HepG2 (cell line): ENCODE results near the gene CNOT8. TPM values are rescaled to one million over a fixed set of nuclear protein-coding genes. Genes with fewer than 3 reads are reported as not detected.

ENCODE experiments used
- DPF2 ChIP-seq: sonication (generic); formaldehyde crosslinking; IDR thresholded peaks from 2 replicates; pipeline ENCODE4 v1.4.0; 2020; ENCODE audit warnings: mild to moderate bottlenecking, low read depth, missing genetic modification reagents, borderline replicate concordance
- MYC ChIP-seq: sonication (generic); formaldehyde crosslinking; IDR thresholded peaks from 2 replicates; pipeline ENCODE4 v1.9.0; 2021; ENCODE audit warnings: missing genetic modification reagents, borderline replicate concordance
- RCOR2 ChIP-seq: IDR thresholded peaks from 2 replicates; pipeline ENCODE4 v1.6.1; 2016; ENCODE audit warnings: missing biosample characterization, missing genetic modification reagents
- SNRNP70 ChIP-seq: fragments of 200-400 bp; formaldehyde crosslinking; IDR thresholded peaks from 2 replicates; pipeline ENCODE4 v1.6.1; 2017; ENCODE audit warnings: mild to moderate bottlenecking, low read depth, low read length, moderate library complexity
- SPEN ChIP-seq: sonication (generic); formaldehyde crosslinking; IDR thresholded peaks from 2 replicates; pipeline ENCODE4 v1.5.1; 2020; ENCODE audit warnings: low read depth, mild to moderate bottlenecking, missing genetic modification reagents
- ZBTB21 ChIP-seq: sonication (generic); formaldehyde crosslinking; IDR thresholded peaks from 2 replicates; pipeline ENCODE4 v1.4.0; 2020; ENCODE audit warnings: missing genetic modification reagents
- polyA plus RNA-seq, 8 experiments: library from polyadenylated mRNA; depleted of rRNA in 3 of 8; stranded (reverse) in 7 of 8; unstranded in 1 of 8; fragments of >200 nt; fragmentation: Illumina TruSeq in 4 of 8; extraction: Trizol in 4 of 8; gene quantifications; 2 replicates each; pipeline versions ENCODE4 v1.2.1 to v1.2.3, GENCODE V29; 2011 to 2016; ENCODE audit warnings: low read depth in 4 of 8, missing spikeins in 1 of 8, mixed read lengths in 1 of 8; ENCODE audit not compliant: insufficient read depth in 1 of 8
- total RNA-seq, 5 experiments: library from RNA; depleted of rRNA; stranded (reverse); fragments of >200 nt; fragmentation: Illumina TruSeq; extraction: Trizol; gene quantifications; 2 replicates each; pipeline ENCODE4 v1.2.3, GENCODE V29; 2016; ENCODE audit warnings: low read depth in 1 of 5
- TF ChIP-seq, protein P1 (sequence below): sonication (generic); formaldehyde crosslinking; IDR thresholded peaks from 2 replicates; pipeline ENCODE4 v1.8.0; 2022; ENCODE audit warnings: mild to moderate bottlenecking, missing genetic modification reagents; ENCODE audit not compliant: insufficient replicate concordance
- TF ChIP-seq, protein P2 (sequence below): sonication (generic); formaldehyde crosslinking; IDR thresholded peaks from 2 replicates; pipeline ENCODE4 v1.8.1; 2023; ENCODE audit warnings: mild to moderate bottlenecking, missing genetic modification reagents
- TF ChIP-seq, protein P3 (sequence below): fragments of 450-650 bp; IDR thresholded peaks from 2 replicates; pipeline ENCODE4 v1.6.1; 2017; ENCODE audit warnings: mild to moderate bottlenecking

Gene CNOT8
- total and polyA plus RNA-seq, 2 of the 13 experiments (the other 11 are each of a cell fraction or from before 2014, with no cell fraction given) = 37.1 to 74.9 TPM

- TF ChIP-seq, protein P1, sequence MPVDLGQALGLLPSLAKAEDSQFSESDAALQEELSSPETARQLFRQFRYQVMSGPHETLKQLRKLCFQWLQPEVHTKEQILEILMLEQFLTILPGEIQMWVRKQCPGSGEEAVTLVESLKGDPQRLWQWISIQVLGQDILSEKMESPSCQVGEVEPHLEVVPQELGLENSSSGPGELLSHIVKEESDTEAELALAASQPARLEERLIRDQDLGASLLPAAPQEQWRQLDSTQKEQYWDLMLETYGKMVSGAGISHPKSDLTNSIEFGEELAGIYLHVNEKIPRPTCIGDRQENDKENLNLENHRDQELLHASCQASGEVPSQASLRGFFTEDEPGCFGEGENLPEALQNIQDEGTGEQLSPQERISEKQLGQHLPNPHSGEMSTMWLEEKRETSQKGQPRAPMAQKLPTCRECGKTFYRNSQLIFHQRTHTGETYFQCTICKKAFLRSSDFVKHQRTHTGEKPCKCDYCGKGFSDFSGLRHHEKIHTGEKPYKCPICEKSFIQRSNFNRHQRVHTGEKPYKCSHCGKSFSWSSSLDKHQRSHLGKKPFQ (CRISPR knock-in tag) = peak; percentile 77
- TF ChIP-seq, protein P2, sequence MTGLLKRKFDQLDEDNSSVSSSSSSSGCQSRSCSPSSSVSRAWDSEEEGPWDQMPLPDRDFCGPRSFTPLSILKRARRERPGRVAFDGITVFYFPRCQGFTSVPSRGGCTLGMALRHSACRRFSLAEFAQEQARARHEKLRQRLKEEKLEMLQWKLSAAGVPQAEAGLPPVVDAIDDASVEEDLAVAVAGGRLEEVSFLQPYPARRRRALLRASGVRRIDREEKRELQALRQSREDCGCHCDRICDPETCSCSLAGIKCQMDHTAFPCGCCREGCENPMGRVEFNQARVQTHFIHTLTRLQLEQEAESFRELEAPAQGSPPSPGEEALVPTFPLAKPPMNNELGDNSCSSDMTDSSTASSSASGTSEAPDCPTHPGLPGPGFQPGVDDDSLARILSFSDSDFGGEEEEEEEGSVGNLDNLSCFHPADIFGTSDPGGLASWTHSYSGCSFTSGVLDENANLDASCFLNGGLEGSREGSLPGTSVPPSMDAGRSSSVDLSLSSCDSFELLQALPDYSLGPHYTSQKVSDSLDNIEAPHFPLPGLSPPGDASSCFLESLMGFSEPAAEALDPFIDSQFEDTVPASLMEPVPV (CRISPR knock-in tag) = peak; percentile 33; the same call in 1 of the 2 replicates
- TF ChIP-seq SNRNP70 = no peak
- TF ChIP-seq MYC (CRISPR knock-in tag) = peak; percentile 94
- TF ChIP-seq RCOR2 (CRISPR knock-in tag) = 0 out of 2 replicates have a peak, but pooled peaks have one; percentile 10
- TF ChIP-seq DPF2 (CRISPR knock-in tag) = no peak
- TF ChIP-seq, protein P3, sequence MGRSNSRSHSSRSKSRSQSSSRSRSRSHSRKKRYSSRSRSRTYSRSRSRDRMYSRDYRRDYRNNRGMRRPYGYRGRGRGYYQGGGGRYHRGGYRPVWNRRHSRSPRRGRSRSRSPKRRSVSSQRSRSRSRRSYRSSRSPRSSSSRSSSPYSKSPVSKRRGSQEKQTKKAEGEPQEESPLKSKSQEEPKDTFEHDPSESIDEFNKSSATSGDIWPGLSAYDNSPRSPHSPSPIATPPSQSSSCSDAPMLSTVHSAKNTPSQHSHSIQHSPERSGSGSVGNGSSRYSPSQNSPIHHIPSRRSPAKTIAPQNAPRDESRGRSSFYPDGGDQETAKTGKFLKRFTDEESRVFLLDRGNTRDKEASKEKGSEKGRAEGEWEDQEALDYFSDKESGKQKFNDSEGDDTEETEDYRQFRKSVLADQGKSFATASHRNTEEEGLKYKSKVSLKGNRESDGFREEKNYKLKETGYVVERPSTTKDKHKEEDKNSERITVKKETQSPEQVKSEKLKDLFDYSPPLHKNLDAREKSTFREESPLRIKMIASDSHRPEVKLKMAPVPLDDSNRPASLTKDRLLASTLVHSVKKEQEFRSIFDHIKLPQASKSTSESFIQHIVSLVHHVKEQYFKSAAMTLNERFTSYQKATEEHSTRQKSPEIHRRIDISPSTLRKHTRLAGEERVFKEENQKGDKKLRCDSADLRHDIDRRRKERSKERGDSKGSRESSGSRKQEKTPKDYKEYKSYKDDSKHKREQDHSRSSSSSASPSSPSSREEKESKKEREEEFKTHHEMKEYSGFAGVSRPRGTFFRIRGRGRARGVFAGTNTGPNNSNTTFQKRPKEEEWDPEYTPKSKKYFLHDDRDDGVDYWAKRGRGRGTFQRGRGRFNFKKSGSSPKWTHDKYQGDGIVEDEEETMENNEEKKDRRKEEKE = no peak
- TF ChIP-seq SPEN = no peak
- no peak for TF ChIP-seq ZBTB21
Measured at GRCh38 chr5:154857530-154858296, 714 bp upstream of the CNOT8 start (continued).
